Endodermal cell (in vitro differentiated cells): ENCODE measurements around the gene GLRX3. TPM values are rescaled to one million over a fixed set of nuclear protein-coding genes. Genes with fewer than 3 reads are reported as not detected.

Source experiments
- DNase-seq: peaks from one replicate; pipeline ENCODE4 v3.0.0-alpha.2; 2017
- H3K27ac ChIP-seq: 2 replicates; pipeline ENCODE4 v1.5.1; 2013; ENCODE audit warnings: mild to moderate bottlenecking, low read depth, low read length, moderate library complexity
- H3K27me3 ChIP-seq: 2 replicates; pipeline ENCODE4 v1.6.1; 2013; ENCODE audit warnings: mild to moderate bottlenecking, low read length, moderate library complexity; ENCODE audit not compliant: insufficient read depth, control insufficient read depth, poor library complexity, severe bottlenecking
- H3K36me3 ChIP-seq: 2 replicates; pipeline ENCODE4 v1.7.0; 2013; ENCODE audit warnings: mild to moderate bottlenecking, low read length, moderate library complexity; ENCODE audit not compliant: control insufficient read depth, insufficient read depth
- H3K4me1 ChIP-seq: one replicate; pipeline ENCODE4 v1.7.0; 2013; ENCODE audit warnings: low read length; ENCODE audit not compliant: control insufficient read depth, insufficient read depth
- H3K4me3 ChIP-seq: 2 replicates; pipeline ENCODE4 v1.5.1; 2013; ENCODE audit warnings: mild to moderate bottlenecking, low read length, moderate library complexity
- H3K9ac ChIP-seq: 2 replicates; pipeline ENCODE4 v1.6.1; 2013; ENCODE audit warnings: mild to moderate bottlenecking, low read length, moderate library complexity; ENCODE audit not compliant: poor library complexity, severe bottlenecking; ENCODE audit errors: extremely low read depth
- H3K9me3 ChIP-seq: 2 replicates; pipeline ENCODE4 v1.6.1; 2013; ENCODE audit warnings: mild to moderate bottlenecking, low read length, moderate library complexity; ENCODE audit not compliant: control insufficient read depth
- H3K27ac Mint-ChIP-seq: 2 replicates; pipeline ENCODE4 v1.8.0; 2020; ENCODE audit warnings: mixed read lengths
- H3K27me3 Mint-ChIP-seq: 2 replicates; pipeline ENCODE4 v1.8.0; 2021; ENCODE audit warnings: mild to moderate bottlenecking, mixed read lengths; ENCODE audit not compliant: insufficient read depth
- H3K36me3 Mint-ChIP-seq: 2 replicates; pipeline ENCODE4 v1.8.0; 2020; ENCODE audit warnings: low read depth, mixed read lengths
- H3K4me1 Mint-ChIP-seq: 2 replicates; pipeline ENCODE4 v1.8.0; 2020; ENCODE audit warnings: mixed read lengths
- H3K4me3 Mint-ChIP-seq: 2 replicates; pipeline ENCODE4 v1.8.0; 2020; ENCODE audit warnings: mild to moderate bottlenecking, moderate library complexity, mixed read lengths
- H3K9me3 Mint-ChIP-seq: 2 replicates; pipeline ENCODE4 v1.8.0; 2020; ENCODE audit warnings: mild to moderate bottlenecking, mixed read lengths
- CTCF ChIP-seq: fragments of 200-600 bp; sonication (generic); conservative IDR thresholded peaks from 2 replicates; pipeline ENCODE4 v1.5.0; 2021; ENCODE audit warnings: antibody characterized with exemption, mild to moderate bottlenecking
- WGBS, 2 experiments: methylation state at CpG; one replicate each; pipeline versions ENCODE4 v1.1.5 to v1.1.7; 2013; ENCODE audit warnings: missing lambda C conversion rate in 2 of 2, mixed read lengths in 1 of 2; ENCODE audit not compliant: insufficient coverage in 1 of 2, insufficient read length in 1 of 2; 5-methylcytosine and 5-hydroxymethylcytosine counted together
- total RNA-seq, 2 donors: library from RNA; stranded (reverse); fragmentation: NEBNext Ultra II Directional in 1 of 2; extraction: Animal tissue kit (Norgen Biotek cat#: 25700) in 1 of 2; gene quantifications; 2 replicates in 1 of 2; 3 replicates in 1 of 2; pipeline ENCODE4 v1.2.1, GENCODE V29; 2021

GLRX3 gene
- total RNA-seq, 2 donors from 2014 or later, result 119 to 123 TPM

- TF ChIP-seq CTCF, result peak; percentile 14
- Mint-ChIP-seq H3K27me3 (peaks cover 8% of the 10 kb centered on the region), H3K27ac (no peak overlapping the region), H3K4me3 (no peak overlapping the region), H3K9me3 (peaks cover 3% of the 10 kb centered on the region), H3K4me1 (no peaks in the 10 kb centered on the region), H3K36me3 (peaks cover 51% of the 10 kb centered on the region)
- 95 to 96% methylated on average over 22 to 28 of the region's 28 CpGs for WGBS, 2 experiments
- Histone ChIP-seq H3K36me3 (peaks cover 36% of the 10 kb centered on the region), H3K9ac (no peak overlapping the region), H3K27me3 (no peaks in the 10 kb centered on the region), H3K4me3 (no peak overlapping the region), H3K27ac (no peak overlapping the region), H3K4me1 (no peaks in the 10 kb centered on the region), H3K9me3 (no peaks in the 10 kb centered on the region)
- peak; percentile 39 for DNase-seq
Observed at GRCh38 chr10:130188195-130189175, 52.3 kb downstream of the GLRX3 start.

GRCh38 chr10:130189608-130190054 is 53.4 kb downstream of the GLRX3 start:
- no peak for DNase-seq
- 93 to 96% methylated on average over 17 to 25 of the region's 25 CpGs for WGBS, 2 experiments

More at GRCh38 chr10:130189608-130190054, 53.4 kb downstream of the GLRX3 start:
- H3K4me1 ChIP-seq, result no peaks in the 10 kb centered on the region
- Mint-ChIP-seq H3K36me3 (peaks cover 40% of the 10 kb centered on the region), H3K27ac (no peak overlapping the region), H3K4me1 (peaks cover 2% of the 10 kb centered on the region), H3K9me3 (peaks cover 3% of the 10 kb centered on the region), H3K27me3 (peaks cover 8% of the 10 kb centered on the region), H3K4me3 (no peak overlapping the region)
- no peak for TF ChIP-seq CTCF
- H3K27me3 ChIP-seq, result no peaks in the 10 kb centered on the region
- no peak overlapping the region for H3K27ac ChIP-seq
- H3K9ac ChIP-seq, result no peak overlapping the region
- H3K4me3 ChIP-seq, result no peak overlapping the region
- H3K9me3 ChIP-seq, result no peaks in the 10 kb centered on the region
- H3K36me3 ChIP-seq, result peaks cover 24% of the 10 kb centered on the region
